PC-3 (cell line): ENCODE measurements around the gene PTPRD. TPM values are rescaled to one million over a fixed set of nuclear protein-coding genes. Genes with fewer than 3 reads are reported as not detected.

ENCODE experiments used
- ATAC-seq: fragments of 200-7000 bp; cut with Tn5 transposase; 2 replicates; pipeline ENCODE4 v1.9.1; 2020; ENCODE audit warnings: mild to moderate bottlenecking, moderate library complexity
- BruUV-seq: library from RNA; stranded (reverse); fragments of 400-500 nt; replicated peaks from 2 replicates; lab custom pipeline; 2021; lab: Mats Ljungman, UMichigan
- CTCF ChIA-PET: fragments of 300-600 bp; sonication (Branson Sonifier 250); formaldehyde crosslinking; loops from one replicate; lab custom pipeline; 2022; ENCODE audit warnings: antibody characterized with exemption; lab: Charles Lee
- POLR2A ChIA-PET: fragments of 300-600 bp; sonication (Branson Sonifier 250); formaldehyde crosslinking; loops from one replicate; lab custom pipeline; 2022; ENCODE audit warnings: antibody characterized with exemption; ENCODE audit not compliant: unreplicated experiment; lab: Charles Lee
- DNase-seq: peaks from one replicate; pipeline ENCODE4 v3.0.0-alpha.2; 2015
- H2AFZ ChIP-seq: fragments of 300-600 bp; sonication (generic); 2 replicates; pipeline ENCODE4 v1.6.0; 2016; ENCODE audit warnings: antibody characterized with exemption, low read length
- H3F3A ChIP-seq: fragments of 300-600 bp; sonication (generic); one replicate; pipeline ENCODE4 v1.6.0; 2017; ENCODE audit warnings: antibody characterized with exemption, low read length, control low read depth, mild to moderate bottlenecking; ENCODE audit not compliant: unreplicated experiment
- H3K27ac ChIP-seq: fragments of 300-600 bp; sonication (generic); 2 replicates; pipeline ENCODE4 v1.5.1; 2016; ENCODE audit warnings: mild to moderate bottlenecking, low read length
- H3K27me3 ChIP-seq: fragments of 300-600 bp; sonication (generic); 2 replicates; pipeline ENCODE4 v1.6.1; 2016; ENCODE audit warnings: low read length, mixed read lengths
- H3K36me3 ChIP-seq: fragments of 300-600 bp; sonication (generic); 2 replicates; pipeline ENCODE4 v1.6.1; 2016; ENCODE audit warnings: low read depth, mixed run types, low read length, mixed read lengths
- H3K4me1 ChIP-seq: fragments of 300-600 bp; sonication (generic); 2 replicates; pipeline ENCODE4 v1.5.1; 2016; ENCODE audit warnings: low read length; ENCODE audit not compliant: insufficient read depth
- H3K4me2 ChIP-seq: fragments of 300-600 bp; sonication (generic); 2 replicates; pipeline ENCODE4 v1.6.0; 2016; ENCODE audit warnings: low read length
- H3K4me3 ChIP-seq: fragments of 300-600 bp; sonication (generic); 2 replicates; pipeline ENCODE4 v1.5.1; 2016; ENCODE audit warnings: mild to moderate bottlenecking, low read length, mixed read lengths
- H3K79me2 ChIP-seq: fragments of 300-600 bp; sonication (generic); 2 replicates; pipeline ENCODE4 v1.6.1; 2017; ENCODE audit warnings: low read length, mixed read lengths
- H3K9ac ChIP-seq: fragments of 300-600 bp; sonication (generic); 2 replicates; pipeline ENCODE4 v1.6.0; 2016; ENCODE audit warnings: mild to moderate bottlenecking, low read length
- H3K9me2 ChIP-seq: fragments of 300-600 bp; sonication (generic); replicated peaks from 2 replicates; pipeline ENCODE4 v1.6.1; 2016; ENCODE audit warnings: mixed run types, low read length, mixed read lengths
- H3K9me3 ChIP-seq: fragments of 300-600 bp; sonication (generic); 2 replicates; pipeline ENCODE4 v1.6.1; 2016; ENCODE audit warnings: low read length, mixed read lengths
- H4K20me1 ChIP-seq: fragments of 300-600 bp; sonication (generic); 2 replicates; pipeline ENCODE4 v1.6.1; 2016; ENCODE audit warnings: low read length, mixed read lengths
- EZH2 ChIP-seq: fragments of 300-600 bp; sonication (generic); IDR thresholded peaks from one replicate; pipeline ENCODE4 v1.6.1; 2017; ENCODE audit warnings: antibody characterized with exemption, mild to moderate bottlenecking, low read length; ENCODE audit not compliant: unreplicated experiment
- EZH2phosphoT487 ChIP-seq: fragments of 300-600 bp; sonication (generic); IDR thresholded peaks from 2 replicates; pipeline ENCODE4 v1.6.1; 2018; ENCODE audit warnings: mild to moderate bottlenecking, antibody characterized with exemption, low read length, borderline replicate concordance
- intact Hi-C: fragments of 100-400 bp; cut with micrococcal nuclease; formaldehyde crosslinking; loops from 2 replicates; pipeline ENCODE4 v1.9.0; 2023
- total RNA-seq: library from RNA; depleted of rRNA; stranded (reverse); fragments of >200 nt; gene quantifications from 2 replicates; pipeline ENCODE4 v1.2.3, GENCODE V29; 2014
- TF ChIP-seq, protein P1 (sequence below): fragments of 300-600 bp; sonication (generic); conservative IDR thresholded peaks from 2 replicates; pipeline ENCODE4 v1.5.1; 2017; ENCODE audit warnings: antibody characterized with exemption, low read depth, mild to moderate bottlenecking, low read length

Gene PTPRD
- total RNA-seq, 1 experiment from 2014 or later: not detected

DNA sequence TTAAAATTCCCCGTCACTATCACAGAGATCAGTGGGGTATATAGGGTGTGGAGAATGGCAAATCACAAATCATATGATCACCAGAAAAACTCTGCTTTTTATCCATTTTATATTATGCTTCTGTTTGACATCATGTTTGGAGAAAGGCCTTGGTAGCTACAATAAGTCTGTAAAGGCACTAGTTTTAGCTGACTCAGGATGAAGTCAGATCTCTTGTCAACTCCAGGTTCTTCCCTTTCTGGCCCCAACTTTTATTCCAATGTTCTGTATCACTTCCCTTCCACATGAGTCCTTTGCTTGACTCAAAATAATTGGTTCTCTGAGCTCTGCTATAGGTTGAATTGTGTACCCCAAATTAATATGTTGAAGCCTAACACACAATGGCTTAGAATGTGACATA is 484.9 kb downstream of the PTPRD start:
- no peak overlapping the region for H2AFZ ChIP-seq
- BruUV-seq: no TSS peak
- intact Hi-C loops: no loop called here

DNA sequence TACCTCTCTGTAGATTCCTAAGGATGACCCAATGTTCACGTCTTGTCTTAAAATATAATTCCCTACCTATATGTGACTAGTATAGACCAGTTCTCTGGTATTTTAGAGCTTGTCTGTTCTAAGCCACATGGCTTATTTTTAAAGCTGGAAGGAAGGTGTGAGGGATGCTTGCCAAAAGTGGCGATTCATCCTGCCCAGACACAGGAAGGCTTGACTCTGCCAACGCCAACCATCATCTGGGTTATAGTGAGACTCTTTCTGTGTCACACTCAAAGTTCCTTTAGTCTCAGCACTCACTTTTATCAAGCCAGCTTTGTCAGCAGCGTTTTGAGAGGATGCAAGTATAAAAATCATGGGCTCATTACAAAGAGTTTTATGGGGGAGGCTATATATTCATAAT is 500.0 kb downstream of the PTPRD start:
- Histone ChIP-seq H4K20me1 (no peaks in the 10 kb centered on the region), H3K4me2 (no peak overlapping the region), H3K36me3 (no peaks in the 10 kb centered on the region), H3K79me2 (no peaks in the 10 kb centered on the region), H3K27me3 (no peaks in the 10 kb centered on the region), H3F3A (no peaks in the 10 kb centered on the region), H3K4me1 (no peaks in the 10 kb centered on the region), H3K9me2 (no peaks in the 10 kb centered on the region), H3K9ac (no peak overlapping the region), H3K4me3 (no peak overlapping the region), H2AFZ (no peak overlapping the region), H3K27ac (no peak overlapping the region), H3K9me3 (no peaks in the 10 kb centered on the region)
- ChIA-PET CTCF (no interaction called here), POLR2A (interaction anchor here (0.7 kb wide), 1 partner anchor 26 kb away, joined by 3 read pairs; no protein-coding TSS in a partner anchor)
- no TSS peak for BruUV-seq
- TF ChIP-seq, protein P1, sequence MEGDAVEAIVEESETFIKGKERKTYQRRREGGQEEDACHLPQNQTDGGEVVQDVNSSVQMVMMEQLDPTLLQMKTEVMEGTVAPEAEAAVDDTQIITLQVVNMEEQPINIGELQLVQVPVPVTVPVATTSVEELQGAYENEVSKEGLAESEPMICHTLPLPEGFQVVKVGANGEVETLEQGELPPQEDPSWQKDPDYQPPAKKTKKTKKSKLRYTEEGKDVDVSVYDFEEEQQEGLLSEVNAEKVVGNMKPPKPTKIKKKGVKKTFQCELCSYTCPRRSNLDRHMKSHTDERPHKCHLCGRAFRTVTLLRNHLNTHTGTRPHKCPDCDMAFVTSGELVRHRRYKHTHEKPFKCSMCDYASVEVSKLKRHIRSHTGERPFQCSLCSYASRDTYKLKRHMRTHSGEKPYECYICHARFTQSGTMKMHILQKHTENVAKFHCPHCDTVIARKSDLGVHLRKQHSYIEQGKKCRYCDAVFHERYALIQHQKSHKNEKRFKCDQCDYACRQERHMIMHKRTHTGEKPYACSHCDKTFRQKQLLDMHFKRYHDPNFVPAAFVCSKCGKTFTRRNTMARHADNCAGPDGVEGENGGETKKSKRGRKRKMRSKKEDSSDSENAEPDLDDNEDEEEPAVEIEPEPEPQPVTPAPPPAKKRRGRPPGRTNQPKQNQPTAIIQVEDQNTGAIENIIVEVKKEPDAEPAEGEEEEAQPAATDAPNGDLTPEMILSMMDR: no peak
- no peak for TF ChIP-seq EZH2
- no peak for TF ChIP-seq EZH2phosphoT487
- peak; percentile 60 for ATAC-seq
- no peak for DNase-seq
- intact Hi-C loops: no loop called here

More for the DNA sequence above, 484.9 kb downstream of the PTPRD start:
- H3F3A ChIP-seq: no peaks in the 10 kb centered on the region
- H3K4me2 ChIP-seq: no peak overlapping the region
- no peak for TF ChIP-seq EZH2
- no peak for TF ChIP-seq EZH2phosphoT487
- TF ChIP-seq, protein P1: no peak
- no peaks in the 10 kb centered on the region for H3K79me2 ChIP-seq
- H3K4me1 ChIP-seq: no peaks in the 10 kb centered on the region
- DNase-seq (peak; percentile 4), ATAC-seq (no peak)
- H3K27ac ChIP-seq: no peak overlapping the region
- H3K9me2 ChIP-seq: no peaks in the 10 kb centered on the region
- H3K27me3 ChIP-seq: no peaks in the 10 kb centered on the region
- no peaks in the 10 kb centered on the region; the same call in 1 of the 2 replicates for H3K36me3 ChIP-seq
- ChIA-PET POLR2A (no interaction called here), CTCF (no interaction called here)
- no peaks in the 10 kb centered on the region for H3K9me3 ChIP-seq
- no peak overlapping the region for H3K4me3 ChIP-seq
- H4K20me1 ChIP-seq: no peaks in the 10 kb centered on the region
- H3K9ac ChIP-seq: no peak overlapping the region

DNA sequence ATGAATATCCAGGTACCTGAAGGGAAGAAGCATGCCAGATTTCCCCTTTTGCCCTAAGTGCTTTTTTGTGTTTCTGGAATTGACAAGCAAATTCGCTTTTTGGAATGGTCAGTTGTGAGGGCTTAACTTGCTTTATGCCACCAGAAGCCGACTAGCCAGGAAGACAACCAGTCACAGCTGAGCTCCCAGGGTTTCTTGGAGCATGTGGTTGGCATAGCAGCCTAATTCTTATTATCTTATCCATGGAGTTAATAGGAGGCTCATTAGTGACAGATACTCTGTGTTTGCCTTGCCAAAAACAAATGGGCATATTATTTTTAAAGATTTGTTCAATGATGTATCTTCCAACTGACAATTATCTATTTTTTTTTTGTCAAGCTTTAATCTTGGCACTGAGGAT is 500.7 kb downstream of the PTPRD start:
- TF ChIP-seq, protein P1: no peak
- no peak for TF ChIP-seq EZH2
- no peak for TF ChIP-seq EZH2phosphoT487
- DNase-seq (no peak), ATAC-seq (no peak)
- no peaks in the 10 kb centered on the region for H3K4me1 ChIP-seq
- H3F3A ChIP-seq: no peaks in the 10 kb centered on the region
- intact Hi-C loops: no loop called here
- POLR2A ChIA-PET: interaction anchor here (0.7 kb wide), 1 partner anchor 25 kb away, joined by 3 read pairs; no protein-coding TSS in a partner anchor
- H3K9me3 ChIP-seq: no peaks in the 10 kb centered on the region
- no peaks in the 10 kb centered on the region for H3K79me2 ChIP-seq
- no peak overlapping the region for H3K27ac ChIP-seq
- H3K4me2 ChIP-seq: no peak overlapping the region
- BruUV-seq: no TSS peak
- no peaks in the 10 kb centered on the region for H3K36me3 ChIP-seq
- H3K4me3 ChIP-seq: no peak overlapping the region
- H4K20me1 ChIP-seq: no peaks in the 10 kb centered on the region
- H3K27me3 ChIP-seq: no peaks in the 10 kb centered on the region
- no peak overlapping the region for H2AFZ ChIP-seq
- CTCF ChIA-PET: no interaction called here
- H3K9me2 ChIP-seq: no peaks in the 10 kb centered on the region
- no peak overlapping the region for H3K9ac ChIP-seq
